Colonic mucosa (tissue), 4 donors: ENCODE data around the gene HDAC4. TPM values are rescaled to one million over a fixed set of nuclear protein-coding genes. Genes with fewer than 3 reads are reported as not detected.

ENCODE experiments used
- DNase-seq: peaks from one replicate; pipeline ENCODE4 v3.0.0-alpha.2; 2020
- H3K27ac ChIP-seq: fragments of 200-600 bp; one replicate; pipeline ENCODE4 v1.8.0; 2021
- H3K27me3 ChIP-seq: fragments of 200-600 bp; one replicate; pipeline ENCODE4 v1.8.0; 2021
- H3K36me3 ChIP-seq: fragments of 200-600 bp; one replicate; pipeline ENCODE4 v1.8.0; 2021
- H3K4me1 ChIP-seq: fragments of 200-600 bp; one replicate; pipeline ENCODE4 v1.8.0; 2021; ENCODE audit warnings: mild to moderate bottlenecking
- H3K4me3 ChIP-seq: fragments of 200-600 bp; one replicate; pipeline ENCODE4 v1.8.0; 2021
- H3K9ac ChIP-seq, 2 donors: one replicate each; pipeline ENCODE4 v1.7.0; 2013; ENCODE audit warnings: control low read depth in 2 of 2, low read depth in 2 of 2, low read length in 2 of 2
- H3K9me3 ChIP-seq: fragments of 200-600 bp; one replicate; pipeline ENCODE4 v1.8.0; 2021
- CTCF ChIP-seq: fragments of 200-600 bp; IDR thresholded peaks from one replicate; pipeline ENCODE4 v1.8.0; 2022; ENCODE audit warnings: antibody characterized with exemption, mild to moderate bottlenecking
- intact Hi-C: fragments of 100-400 bp; cut with DNase I; formaldehyde crosslinking; loops from one replicate; pipeline ENCODE4 v1.14.1; 2022
- total RNA-seq, 2 donors: library from RNA; stranded (reverse); fragmentation: NEBNext Ultra II Directional in 1 of 2; extraction: Animal tissue kit (Norgen Biotek cat#: 25700) in 1 of 2; gene quantifications; one replicate each; pipeline ENCODE4 v1.2.1, GENCODE V29; 2021
- donor health status: healthy.
- donor health status: DM: no; HTN: no; CAD: no.
- donor health status: DM: no; HTN: no; CAD: no.

The HDAC4 gene
- total RNA-seq, 2 donors from 2014 or later, result 35.3 to 46.8 TPM

DNA sequence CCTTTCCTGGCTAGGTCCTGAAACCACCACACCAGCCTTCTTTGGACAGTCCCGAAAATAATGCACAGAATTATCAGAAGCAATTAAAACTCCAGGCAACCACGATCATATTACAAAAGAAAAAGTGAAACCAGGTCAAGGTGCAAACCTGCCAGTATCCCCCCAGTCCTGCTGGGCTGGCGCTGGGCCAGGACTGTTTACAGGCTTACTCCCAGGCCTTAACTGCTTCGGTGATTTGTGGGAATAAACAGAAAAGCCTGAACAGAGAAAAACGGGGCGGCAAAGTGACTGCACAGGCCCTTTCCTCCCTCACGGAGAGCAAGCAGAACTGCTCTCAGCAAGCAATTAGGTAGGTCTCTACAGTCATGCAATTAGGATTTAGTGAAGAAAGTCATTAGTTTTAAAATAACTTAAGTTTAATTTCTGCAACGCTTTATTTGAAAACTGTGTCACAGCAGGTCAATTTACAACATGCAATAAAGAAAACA is 1.3 kb downstream of the HDAC4 start:
- no peak for TF ChIP-seq CTCF
- intact Hi-C loops, result loop anchor here (5.0 kb wide), 1 partner anchor 122 kb away; no protein-coding TSS in a partner anchor

DNA sequence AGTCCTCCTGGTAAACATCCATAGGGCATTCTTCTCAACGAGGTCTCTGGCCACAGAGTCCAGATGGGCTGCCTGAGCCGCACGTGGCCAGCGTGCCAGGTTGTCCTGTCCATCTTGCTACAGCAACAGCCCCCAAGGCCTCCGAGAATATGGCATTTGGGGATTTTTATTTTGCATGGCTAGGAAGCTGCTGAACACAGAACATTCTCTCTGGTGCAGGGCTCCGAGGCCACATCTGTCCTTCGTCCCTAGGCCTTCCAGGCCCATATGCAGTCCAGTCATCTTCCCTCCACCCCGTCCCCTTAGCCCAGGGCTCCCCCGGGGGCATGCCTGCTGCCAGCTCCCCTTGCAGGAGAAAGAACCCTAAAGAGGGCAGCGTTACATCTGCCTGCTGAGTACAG is 2.3 kb downstream of the HDAC4 start:
- intact Hi-C loops, result loop anchor here (5.0 kb wide), 1 partner anchor 121 kb away; no protein-coding TSS in a partner anchor
- Histone ChIP-seq H3K9ac (no peak overlapping the region), H3K36me3 (no peaks in the 10 kb centered on the region), H3K4me1 (no peaks in the 10 kb centered on the region), H3K4me3 (no peak overlapping the region), H3K27ac (no peak overlapping the region), H3K9me3 (no peaks in the 10 kb centered on the region), H3K27me3 (no peaks in the 10 kb centered on the region)
- TF ChIP-seq CTCF, result no peak
- no peak for DNase-seq

More for the DNA sequence above, 1.3 kb downstream of the HDAC4 start:
- Histone ChIP-seq H3K27me3 (no peaks in the 10 kb centered on the region), H3K36me3 (no peaks in the 10 kb centered on the region), H3K4me3 (peak overlapping the region; percentile 46), H3K9ac (peak overlapping the region; percentile 66 to 81), H3K27ac (peak overlapping the region; percentile 13), H3K9me3 (no peaks in the 10 kb centered on the region), H3K4me1 (no peaks in the 10 kb centered on the region)
- DNase-seq, result peak; percentile 57

DNA sequence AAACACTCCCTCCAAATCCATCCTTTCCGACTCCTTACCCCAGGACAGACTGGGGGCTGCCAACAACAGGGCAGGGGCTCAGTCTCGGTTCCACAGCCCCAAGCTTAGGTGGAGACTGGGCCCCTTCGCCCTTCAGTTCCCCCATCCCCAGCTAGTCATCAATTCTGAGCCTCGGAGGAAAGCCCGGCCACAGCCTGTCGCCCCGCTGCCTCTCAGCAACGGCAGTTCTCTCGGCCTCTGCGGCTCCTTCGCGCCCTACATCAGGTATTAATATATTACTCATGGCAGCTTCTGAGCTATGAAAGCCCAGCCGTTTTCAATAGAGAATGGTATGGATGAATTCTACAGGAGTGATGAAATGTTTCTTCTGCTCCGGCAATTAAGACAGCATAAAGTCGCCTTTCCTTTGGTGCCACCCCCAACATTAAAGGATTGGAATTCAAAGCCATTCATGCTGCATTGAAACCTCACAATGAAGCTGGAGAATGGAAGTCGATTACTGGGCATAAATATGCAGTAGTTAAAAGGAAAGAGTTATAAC is 2.8 kb downstream of the HDAC4 start:
- no peak for TF ChIP-seq CTCF
- H3K9ac ChIP-seq, result no peak overlapping the region
- H3K27ac ChIP-seq, result no peak overlapping the region
- H3K27me3 ChIP-seq, result no peaks in the 10 kb centered on the region
- H3K4me3 ChIP-seq, result no peak overlapping the region
- H3K4me1 ChIP-seq, result peaks cover 2% of the 10 kb centered on the region
- H3K9me3 ChIP-seq, result no peaks in the 10 kb centered on the region
- no peaks in the 10 kb centered on the region for H3K36me3 ChIP-seq
- intact Hi-C loops, result loop anchor here (5.0 kb wide), 1 partner anchor 121 kb away; no protein-coding TSS in a partner anchor
- DNase-seq, result no peak

DNA sequence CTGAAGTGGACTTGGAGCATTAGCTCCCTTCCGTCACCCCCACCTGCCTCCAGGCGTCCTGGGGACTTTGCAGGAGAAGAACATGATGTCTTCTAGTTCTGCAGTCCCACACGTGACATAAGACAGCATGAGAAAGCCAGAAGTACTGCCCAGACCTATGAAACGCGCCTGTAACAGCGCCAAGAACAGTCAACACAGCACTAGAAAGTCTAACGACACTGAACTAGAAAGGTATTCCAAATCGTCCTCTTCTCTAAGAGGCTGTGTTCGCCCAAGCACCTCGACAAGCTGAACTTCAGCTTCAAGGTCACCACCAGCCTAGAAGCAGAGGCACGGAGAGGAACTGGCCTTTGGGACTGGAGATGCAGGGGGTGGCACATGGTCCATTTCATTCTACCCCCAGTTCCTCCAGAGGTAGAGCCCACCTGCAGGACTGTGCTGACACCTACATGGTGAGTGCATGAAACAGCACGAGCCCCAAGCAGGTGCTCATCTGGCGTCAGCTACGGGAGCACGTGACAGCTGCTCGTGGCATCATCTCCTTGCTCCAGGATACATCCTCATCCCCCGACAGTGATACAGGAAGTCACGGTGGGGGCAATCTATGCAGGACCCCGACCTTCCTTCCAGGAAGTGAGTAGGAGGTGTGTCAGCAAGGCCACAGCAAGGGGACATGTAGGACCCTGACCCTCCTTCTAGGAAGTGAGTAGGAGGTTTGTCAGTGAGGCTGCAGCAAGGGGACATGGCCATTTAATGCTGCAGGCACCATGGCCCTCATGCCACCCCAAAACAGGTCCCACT is 3.7 kb downstream of the HDAC4 start:
- no peak overlapping the region for H3K4me3 ChIP-seq
- no peak overlapping the region for H3K27ac ChIP-seq
- no peak overlapping the region for H3K9ac ChIP-seq
- no peaks in the 10 kb centered on the region for H3K9me3 ChIP-seq
- H3K4me1 ChIP-seq, result peaks cover 2% of the 10 kb centered on the region
- intact Hi-C loops, result loop anchor here (5.0 kb wide), 1 partner anchor 120 kb away; no protein-coding TSS in a partner anchor
- no peaks in the 10 kb centered on the region for H3K36me3 ChIP-seq
- no peak for TF ChIP-seq CTCF
- no peak for DNase-seq
- no peaks in the 10 kb centered on the region for H3K27me3 ChIP-seq

GRCh38 chr2:239395524-239395923 is 5.3 kb downstream of the HDAC4 start:
- H3K9me3 ChIP-seq, result no peaks in the 10 kb centered on the region
- TF ChIP-seq CTCF, result no peak
- intact Hi-C loops, result loop anchor here (5.0 kb wide), 1 partner anchor 118 kb away; no protein-coding TSS in a partner anchor
- no peak overlapping the region for H3K27ac ChIP-seq
- H3K4me1 ChIP-seq, result peaks cover 2% of the 10 kb centered on the region
- no peak for DNase-seq
- no peaks in the 10 kb centered on the region for H3K27me3 ChIP-seq
- no peak overlapping the region for H3K4me3 ChIP-seq
- H3K36me3 ChIP-seq, result no peaks in the 10 kb centered on the region
- no peak overlapping the region for H3K9ac ChIP-seq
